GM12878 (cell line): ENCODE results near the gene FAM13C. TPM values are rescaled to one million over a fixed set of nuclear protein-coding genes. Genes with fewer than 3 reads are reported as not detected.

Experiments used
- ATAC-seq: fragments of 200-7000 bp; cut with Tn5 transposase; 3 replicates; pipeline ENCODE4 v1.9.1; 2020; ENCODE audit warnings: mild to moderate bottlenecking, moderate library complexity
- BruUV-seq: library from RNA; stranded (reverse); fragments of 400-500 nt; replicated peaks from 2 replicates; lab custom pipeline; 2021; lab: Mats Ljungman, UMichigan
- CTCF ChIA-PET: fragments of 300-600 bp; sonication (Branson Sonifier 250); formaldehyde crosslinking; extraction: SDS; loops from one replicate; lab custom pipeline; 2021; ENCODE audit warnings: inconsistent platforms; lab: Yijun Ruan, JAX
- POLR2A ChIA-PET: fragments of 350-600 bp; formaldehyde crosslinking; extraction: SDS; loops from one replicate; lab custom pipeline; 2021; ENCODE audit warnings: inconsistent platforms; lab: Charles Lee
- RAD21 ChIA-PET: fragments of 300-600 bp; sonication (Branson Sonifier 250); formaldehyde crosslinking; loops from one replicate; lab custom pipeline; 2023; ENCODE audit warnings: antibody characterized with exemption; ENCODE audit not compliant: unreplicated experiment; lab: Charles Lee
- SMC1A ChIA-PET: fragments of 300-600 bp; sonication (Branson Sonifier 250); formaldehyde crosslinking; loops from one replicate; lab custom pipeline; 2023; ENCODE audit not compliant: unreplicated experiment, uncharacterized antibody; lab: Charles Lee
- DNase-seq: peaks from one replicate; pipeline ENCODE4 v3.0.0-alpha.2; 2011; ENCODE audit warnings: low read depth, low spot score
- FAIRE-seq: peaks from 3 replicates; lab custom pipeline; 2011; peaks lifted over from hg19 to GRCh38; lab: Jason Lieb, UNC
- H2AFZ ChIP-seq: 2 replicates; pipeline ENCODE4 v1.6.0; 2011; ENCODE audit warnings: low read depth, low read length, control low read depth; ENCODE audit not compliant: control insufficient read depth
- H3K27ac ChIP-seq: 2 replicates; pipeline ENCODE4 v1.5.1; 2011; ENCODE audit warnings: control low read depth; ENCODE audit not compliant: control insufficient read depth, insufficient read depth
- H3K27me3 ChIP-seq, 2 experiments: replicated peaks in 1 of 2; 2 replicates each; pipeline versions ENCODE4 v1.6.0 to v1.6.1; 2011; ENCODE audit warnings: low read length in 1 of 2; ENCODE audit not compliant: control insufficient read depth in 2 of 2, insufficient read depth in 2 of 2
- H3K36me3 ChIP-seq, 2 experiments: 2 replicates each; pipeline ENCODE4 v1.5.1; 2011; ENCODE audit warnings: low read length in 1 of 2; ENCODE audit not compliant: control insufficient read depth in 2 of 2, insufficient read depth in 2 of 2
- H3K4me1 ChIP-seq: 2 replicates; pipeline ENCODE4 v1.6.1; 2011; ENCODE audit warnings: mild to moderate bottlenecking, low read length, moderate library complexity, mixed read lengths; ENCODE audit not compliant: control insufficient read depth, insufficient read depth
- H3K4me2 ChIP-seq: 2 replicates; pipeline ENCODE4 v1.6.0; 2011; ENCODE audit warnings: control low read depth; ENCODE audit not compliant: control insufficient read depth, insufficient read depth
- H3K4me3 ChIP-seq: fragments of 200-600 bp; sonication (generic); 2 replicates; pipeline ENCODE4 v1.5.1; 2016
- H3K79me2 ChIP-seq: 2 replicates; pipeline ENCODE4 v1.6.0; 2011; ENCODE audit warnings: low read length; ENCODE audit not compliant: control insufficient read depth, insufficient read depth
- H3K9ac ChIP-seq: 2 replicates; pipeline ENCODE4 v1.8.0; 2011; ENCODE audit warnings: low read length, control low read depth, mixed read lengths; ENCODE audit not compliant: control insufficient read depth, insufficient read depth
- H3K9me3 ChIP-seq: replicated peaks from 3 replicates; pipeline ENCODE4 v1.5.1; 2011; ENCODE audit warnings: mild to moderate bottlenecking, low read length; ENCODE audit not compliant: control insufficient read depth, insufficient read depth
- H4K20me1 ChIP-seq: 2 replicates; pipeline ENCODE4 v1.6.0; 2011; ENCODE audit not compliant: control insufficient read depth, insufficient read depth
- ATF7 ChIP-seq: fragments of 450-650 bp; IDR thresholded peaks from 2 replicates; pipeline ENCODE4 v1.6.1; 2016; ENCODE audit warnings: low read depth, mild to moderate bottlenecking
- BCLAF1 ChIP-seq: fragments of 450-650 bp; IDR thresholded peaks from 2 replicates; pipeline ENCODE4 v1.6.1; 2017; ENCODE audit warnings: antibody characterized with exemption, mild to moderate bottlenecking, moderate library complexity
- CBFB ChIP-seq: IDR thresholded peaks from 2 replicates; pipeline ENCODE4 v1.6.1; 2016; ENCODE audit warnings: antibody characterized with exemption, low read depth
- CREB1 ChIP-seq: IDR thresholded peaks from 2 replicates; pipeline ENCODE4 v1.6.1; 2012; ENCODE audit warnings: low read depth, mild to moderate bottlenecking, inconsistent platforms
- HCFC1 ChIP-seq: fragments of 150-350 bp; IDR thresholded peaks from 2 replicates; pipeline ENCODE4 v1.6.1; 2014; ENCODE audit warnings: low read length
- MAX ChIP-seq: IDR thresholded peaks from 2 replicates; pipeline ENCODE4 v1.6.1; 2012; ENCODE audit warnings: low read depth, low read length, improper control_type of control experiment
- PKNOX1 ChIP-seq: fragments of 450-650 bp; IDR thresholded peaks from 2 replicates; pipeline ENCODE4 v1.6.1; 2016; ENCODE audit warnings: mild to moderate bottlenecking
- RAD51 ChIP-seq: fragments of 450-650 bp; IDR thresholded peaks from 2 replicates; pipeline ENCODE4 v1.6.1; 2016; ENCODE audit warnings: moderate library complexity, mild to moderate bottlenecking, inconsistent platforms
- RELA ChIP-seq: fragments of 450-650 bp; IDR thresholded peaks from 2 replicates; pipeline ENCODE4 v1.8.0; 2014; ENCODE audit warnings: borderline replicate concordance; ENCODE audit not compliant: partially characterized antibody
- SMAD1 ChIP-seq: fragments of 450-650 bp; IDR thresholded peaks from 2 replicates; pipeline ENCODE4 v1.6.1; 2018; ENCODE audit warnings: mild to moderate bottlenecking, low read depth; ENCODE audit not compliant: partially characterized antibody
- SMAD5 ChIP-seq: IDR thresholded peaks from 2 replicates; pipeline ENCODE4 v1.6.1; 2016; ENCODE audit warnings: antibody characterized with exemption, low read depth
- SRF ChIP-seq, 2 experiments: IDR thresholded peaks; 2 replicates each; pipeline ENCODE4 v1.6.1; 2011; ENCODE audit warnings: low read depth in 2 of 2, low read length in 2 of 2, mild to moderate bottlenecking in 1 of 2, moderate library complexity in 1 of 2
- TAF1 ChIP-seq: IDR thresholded peaks from 2 replicates; pipeline ENCODE4 v1.6.1; 2011; ENCODE audit warnings: mild to moderate bottlenecking, low read depth, low read length, borderline replicate concordance
- USF1 ChIP-seq: IDR thresholded peaks from 2 replicates; pipeline ENCODE4 v1.6.1; 2011; ENCODE audit warnings: borderline replicate concordance, low read depth, mild to moderate bottlenecking, moderate library complexity, mixed read lengths, low read length; ENCODE audit not compliant: insufficient read depth; ENCODE audit errors: extremely low read length
- ZBTB33 ChIP-seq: fragments of 450-650 bp; IDR thresholded peaks from 2 replicates; pipeline ENCODE4 v1.6.1; 2017; ENCODE audit warnings: mild to moderate bottlenecking
- ZNF384 ChIP-seq: IDR thresholded peaks from 2 replicates; pipeline ENCODE4 v1.6.1; 2012; ENCODE audit warnings: low read depth, mild to moderate bottlenecking, low read length, improper control_type of control experiment, borderline replicate concordance
- WGBS: methylation state at CpG from one replicate; pipeline ENCODE4 v1.1.6; 2016; ENCODE audit warnings: low lambda C conversion rate; ENCODE audit not compliant: insufficient replicate concordance, insufficient coverage; ENCODE audit errors: missing lambda C conversion rate; 5-methylcytosine and 5-hydroxymethylcytosine counted together
- in situ Hi-C: fragments of 300-500 bp; cut with MboI; formaldehyde crosslinking; loops from 9 replicates; pipeline ENCODE4 v1.14.3; 2018; ENCODE audit warnings: mixed read lengths
- intact Hi-C: fragments of 100-400 bp; cut with micrococcal nuclease; formaldehyde crosslinking; loops from one replicate; pipeline ENCODE4 v1.14.2; 2022; ENCODE audit not compliant: unreplicated experiment
- polyA plus RNA-seq, 11 experiments: library from polyadenylated mRNA; depleted of rRNA in 4 of 11; unstranded in 6 of 11; stranded (reverse) in 5 of 11; fragments of >200 nt; fragmentation: Nextera tagmentation in 4 of 11; fragmentation: Illumina TruSeq in 1 of 11; extraction: Ambion mirVana in 4 of 11; extraction: Trizol in 1 of 11; gene quantifications; 1 replicate in 1 of 11; 2 replicates in 10 of 11; pipeline versions ENCODE4 v1.2.1 to v1.2.3, GENCODE V29; 2011 to 2016; ENCODE audit warnings: inconsistent platforms in 2 of 11, missing spikeins in 2 of 11, low read depth in 1 of 11
- total RNA-seq, 4 experiments: library from RNA; depleted of rRNA in 3 of 4; stranded (reverse); fragments of >200 nt in 3 of 4; fragmentation: Illumina TruSeq in 1 of 4; extraction: Trizol in 1 of 4; gene quantifications; 2 replicates each; pipeline versions ENCODE4 v1.2.1 to v1.2.3, GENCODE V29; 2013 to 2021

FAM13C gene
- total and polyA plus RNA-seq, 10 of the 15 experiments (the other 5 are each of a cell fraction or from before 2014, with no cell fraction given), result 0.04 to 0.31 (median 0.13) TPM; not detected in 5

GRCh38 chr10:59361663-59362143, 646 bp downstream of the FAM13C start:
- intact Hi-C loops (no loop called here), in situ Hi-C loops (no loop called here)
- Histone ChIP-seq H3K4me2 (no peak overlapping the region), H4K20me1 (no peaks in the 10 kb centered on the region), H3K79me2 (no peaks in the 10 kb centered on the region), H3K4me1 (no peaks in the 10 kb centered on the region), H3K9me3 (no peaks in the 10 kb centered on the region), H3K27ac (no peak overlapping the region), H3K36me3 (no peaks in the 10 kb centered on the region), H2AFZ (no peak overlapping the region), H3K9ac (no peak overlapping the region), H3K27me3 (peaks cover 3 to 4% of the 10 kb centered on the region in 2 experiments; a peak in 1 of 4 replicates), H3K4me3 (no peak overlapping the region)
- CTCF ChIA-PET, result no interaction called here
- POLR2A ChIA-PET, result no interaction called here
- ATAC-seq (no peak), FAIRE-seq (no peak), DNase-seq (no peak)
- TF ChIP-seq CBFB (no peak), SMAD5 (no peak), ATF7 (no peak), RELA (no peak), HCFC1 (no peak), CREB1 (no peak), RAD51 (no peak), SMAD1 (no peak), MAX (no peak), PKNOX1 (no peak), USF1 (no peak), SRF (IDR thresholded peaks at IDR 0.05; ENCODE audit: low read depth in 2 of 2, low read length in 2 of 2) (no peak), ZBTB33 (no peak), BCLAF1 (no peak), ZNF384 (no peak), TAF1 (no peak)
- SMC1A ChIA-PET, result no interaction called here
- BruUV-seq, result no TSS peak
- RAD21 ChIA-PET, result no interaction called here
- WGBS, result 0% methylated on average over 2 of the region's 2 CpGs
